Measurements from ENCODE around the gene RHEB.

The RHEB gene

DNA sequence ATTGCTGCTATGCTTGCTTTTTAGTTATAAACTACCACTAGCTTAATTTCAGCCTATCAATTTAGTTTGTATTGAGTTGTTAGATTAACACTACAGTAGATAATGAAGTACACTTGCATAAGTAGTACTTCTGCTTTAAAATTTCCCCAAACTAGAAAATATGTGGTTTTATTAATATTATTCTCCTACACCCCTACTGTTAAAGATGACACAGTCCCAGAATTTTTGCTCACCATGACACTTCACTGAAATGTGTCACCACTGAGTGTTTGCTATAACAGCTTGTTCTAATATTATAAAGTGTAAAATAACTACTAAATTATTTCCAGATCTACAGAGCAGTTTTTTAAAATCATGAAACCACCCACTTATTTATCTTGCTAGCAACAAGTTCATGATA lies 31.6 kb downstream of the RHEB start:
- TF ChIP-seq, protein P1, sequence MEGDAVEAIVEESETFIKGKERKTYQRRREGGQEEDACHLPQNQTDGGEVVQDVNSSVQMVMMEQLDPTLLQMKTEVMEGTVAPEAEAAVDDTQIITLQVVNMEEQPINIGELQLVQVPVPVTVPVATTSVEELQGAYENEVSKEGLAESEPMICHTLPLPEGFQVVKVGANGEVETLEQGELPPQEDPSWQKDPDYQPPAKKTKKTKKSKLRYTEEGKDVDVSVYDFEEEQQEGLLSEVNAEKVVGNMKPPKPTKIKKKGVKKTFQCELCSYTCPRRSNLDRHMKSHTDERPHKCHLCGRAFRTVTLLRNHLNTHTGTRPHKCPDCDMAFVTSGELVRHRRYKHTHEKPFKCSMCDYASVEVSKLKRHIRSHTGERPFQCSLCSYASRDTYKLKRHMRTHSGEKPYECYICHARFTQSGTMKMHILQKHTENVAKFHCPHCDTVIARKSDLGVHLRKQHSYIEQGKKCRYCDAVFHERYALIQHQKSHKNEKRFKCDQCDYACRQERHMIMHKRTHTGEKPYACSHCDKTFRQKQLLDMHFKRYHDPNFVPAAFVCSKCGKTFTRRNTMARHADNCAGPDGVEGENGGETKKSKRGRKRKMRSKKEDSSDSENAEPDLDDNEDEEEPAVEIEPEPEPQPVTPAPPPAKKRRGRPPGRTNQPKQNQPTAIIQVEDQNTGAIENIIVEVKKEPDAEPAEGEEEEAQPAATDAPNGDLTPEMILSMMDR (IDR thresholded peaks at IDR 0.05; ENCODE audit: low read depth, low read length), result no peak
- Histone ChIP-seq H3K9me3 (no peaks in the 10 kb centered on the region), H3K36me3 (peaks cover 76% of the 10 kb centered on the region), H3K4me1 (no peaks in the 10 kb centered on the region), H3K27me3 (no peaks in the 10 kb centered on the region), H3K4me3 (ENCODE audit: low read depth, low read length) (no peak overlapping the region)
- DNase-seq, result no peak

DNA sequence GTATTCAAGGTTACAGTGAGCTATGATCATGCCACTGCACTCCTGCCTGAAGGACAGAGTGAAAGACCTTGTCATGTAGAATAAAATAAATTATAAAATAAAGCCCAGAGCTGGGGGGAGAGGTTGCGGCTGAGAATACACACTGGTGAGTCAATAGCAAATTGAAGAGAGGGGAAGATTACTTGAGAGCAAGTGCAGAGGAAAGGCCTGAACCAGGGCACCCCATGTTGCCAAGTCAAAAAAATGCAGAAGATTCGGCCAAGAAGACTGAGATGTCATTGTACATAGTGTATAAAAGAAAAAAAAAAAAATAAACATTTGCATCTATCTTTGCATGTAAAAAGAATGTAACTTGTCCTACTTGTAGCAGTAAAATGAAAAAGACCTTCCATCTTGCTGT lies 32.5 kb downstream of the RHEB start:
- H3K4me3 ChIP-seq (ENCODE audit: low read depth, low read length), result no peak overlapping the region
- no peaks in the 10 kb centered on the region for H3K4me1 ChIP-seq
- H3K36me3 ChIP-seq, result peaks cover 82% of the 10 kb centered on the region
- TF ChIP-seq, protein P1 (IDR thresholded peaks at IDR 0.05; ENCODE audit: low read depth, low read length), result no peak
- no peaks in the 10 kb centered on the region for H3K9me3 ChIP-seq
- DNase-seq, result no peak
- no peaks in the 10 kb centered on the region for H3K27me3 ChIP-seq

DNA sequence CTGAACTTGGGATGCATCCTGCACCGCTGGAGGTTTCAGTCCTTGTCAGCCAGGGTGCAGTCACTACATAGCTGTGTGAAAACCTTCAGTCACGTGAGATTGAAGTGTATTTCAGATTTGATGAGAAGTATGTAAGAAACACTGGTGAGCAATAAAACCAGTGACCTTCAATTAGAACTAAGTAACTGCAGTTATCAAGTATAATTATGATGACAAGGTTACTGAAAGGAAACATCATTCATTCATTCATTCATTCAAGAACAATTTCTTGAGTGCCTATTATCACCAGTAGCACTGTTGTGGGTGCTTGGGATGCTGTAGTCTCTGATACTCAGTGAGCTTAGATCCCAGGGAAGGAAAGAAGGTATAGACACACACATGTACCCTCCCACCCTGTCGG lies 33.6 kb downstream of the RHEB start:
- TF ChIP-seq, protein P1 (IDR thresholded peaks at IDR 0.05; ENCODE audit: low read depth, low read length), result no peak
- no peaks in the 10 kb centered on the region for H3K9me3 ChIP-seq
- peaks cover 88% of the 10 kb centered on the region for H3K36me3 ChIP-seq
- no peak overlapping the region for H3K4me3 ChIP-seq (ENCODE audit: low read depth, low read length)
- no peak for DNase-seq
- H3K4me1 ChIP-seq, result no peaks in the 10 kb centered on the region
- no peaks in the 10 kb centered on the region for H3K27me3 ChIP-seq

DNA sequence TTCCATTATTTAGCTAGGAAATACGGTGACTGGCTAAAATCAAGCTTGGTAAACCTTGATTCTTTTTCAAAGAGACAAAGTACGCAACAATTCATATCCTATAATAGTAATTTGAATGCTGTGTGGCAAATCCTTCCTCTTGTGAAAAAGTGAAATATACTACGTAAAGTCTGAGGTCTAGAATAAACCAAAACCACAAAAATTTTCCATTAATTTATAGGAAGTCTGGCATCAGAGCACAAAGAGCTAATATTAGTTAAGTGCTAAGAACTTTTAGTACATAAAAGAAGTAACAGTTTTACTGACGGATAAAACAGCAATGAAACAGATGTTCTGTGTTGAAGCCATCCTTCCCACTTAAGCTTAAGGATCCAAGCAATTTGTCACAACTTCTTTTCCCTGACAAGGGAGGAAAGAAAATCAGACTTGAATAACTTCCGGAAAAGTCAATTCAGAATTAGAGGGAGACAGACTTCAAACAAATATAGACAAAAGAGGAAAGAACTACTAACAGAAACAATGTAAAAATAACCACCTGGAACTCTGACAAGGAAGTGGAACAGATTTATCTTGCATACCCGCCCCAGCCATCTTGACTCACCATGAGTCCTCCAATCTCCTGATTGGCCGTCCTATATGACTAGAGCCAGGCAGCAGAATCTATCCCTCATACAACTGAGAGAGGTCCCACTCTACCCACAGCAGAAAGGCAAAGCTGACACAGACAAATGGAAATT lies 34.6 kb downstream of the RHEB start:
- peaks cover 84% of the 10 kb centered on the region for H3K36me3 ChIP-seq
- H3K4me1 ChIP-seq, result no peaks in the 10 kb centered on the region
- H3K4me3 ChIP-seq (ENCODE audit: low read depth, low read length), result no peak overlapping the region
- H3K27me3 ChIP-seq, result no peaks in the 10 kb centered on the region
- H3K9me3 ChIP-seq, result no peaks in the 10 kb centered on the region
- DNase-seq, result no peak
- TF ChIP-seq, protein P1 (IDR thresholded peaks at IDR 0.05; ENCODE audit: low read depth, low read length), result no peak

DNA sequence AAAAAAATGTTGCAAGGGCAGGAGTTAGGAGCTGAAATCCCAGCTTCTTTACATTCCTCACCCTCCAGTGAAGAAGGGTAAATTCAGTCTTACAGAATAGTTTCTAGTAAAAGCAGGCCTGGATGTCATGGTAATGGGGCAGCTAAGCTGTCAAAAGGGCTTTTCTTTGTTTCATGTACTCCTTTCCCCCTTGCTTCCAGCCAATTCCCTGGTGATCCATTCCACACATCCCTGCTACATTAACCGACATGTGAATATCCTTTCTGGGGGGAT lies 36.0 kb downstream of the RHEB start:
- H3K27me3 ChIP-seq, result no peaks in the 10 kb centered on the region
- TF ChIP-seq, protein P1 (IDR thresholded peaks at IDR 0.05; ENCODE audit: low read depth, low read length), result no peak
- no peak overlapping the region for H3K4me3 ChIP-seq (ENCODE audit: low read depth, low read length)
- H3K4me1 ChIP-seq, result no peaks in the 10 kb centered on the region
- no peaks in the 10 kb centered on the region for H3K9me3 ChIP-seq
- DNase-seq, result no peak
- peaks cover 71% of the 10 kb centered on the region for H3K36me3 ChIP-seq

DNA sequence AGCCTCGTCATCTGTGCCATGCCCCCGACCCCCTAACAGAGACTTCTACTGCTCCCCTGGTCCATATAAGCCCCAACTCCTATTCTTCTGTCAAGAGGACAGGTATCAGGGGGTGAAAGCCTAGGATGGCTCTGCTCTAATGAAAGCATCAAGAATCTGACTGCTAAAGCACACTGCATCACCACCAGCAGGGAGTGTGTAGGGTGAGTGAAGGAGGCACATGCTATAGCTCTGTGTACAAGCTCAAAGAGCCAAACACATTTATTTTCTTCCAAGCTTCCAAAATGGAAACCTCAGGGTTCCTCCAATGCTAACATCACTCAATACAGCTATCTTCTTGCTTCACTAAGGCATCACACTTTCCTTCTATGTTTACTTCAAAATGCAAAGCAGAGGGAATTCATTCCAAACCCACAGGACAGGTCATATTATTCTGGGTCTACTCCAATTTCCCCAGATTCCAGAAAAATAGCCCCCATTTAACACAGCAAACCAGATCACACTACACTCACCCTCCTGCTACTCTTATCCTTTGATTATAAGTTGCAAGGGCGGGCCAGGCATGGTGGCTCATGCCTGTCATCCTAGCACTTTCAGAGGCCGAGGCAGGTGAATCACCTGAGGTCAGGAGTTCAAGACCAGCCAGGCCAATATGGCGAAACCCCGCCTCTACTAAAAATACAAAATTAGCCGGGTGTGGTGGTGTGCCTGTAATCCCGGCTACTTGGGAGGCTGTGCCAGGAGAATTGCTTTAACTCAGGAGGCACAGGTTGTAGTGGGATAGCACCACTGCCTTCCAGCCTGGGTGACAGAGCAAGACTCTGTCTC lies 36.6 kb downstream of the RHEB start:
- H3K4me1 ChIP-seq, result no peaks in the 10 kb centered on the region
- TF ChIP-seq, protein P1 (IDR thresholded peaks at IDR 0.05; ENCODE audit: low read depth, low read length), result no peak
- no peak for DNase-seq
- H3K9me3 ChIP-seq, result no peaks in the 10 kb centered on the region
- H3K27me3 ChIP-seq, result no peaks in the 10 kb centered on the region
- H3K36me3 ChIP-seq, result peaks cover 66% of the 10 kb centered on the region
- no peak overlapping the region for H3K4me3 ChIP-seq (ENCODE audit: low read depth, low read length)
